HG02642 (cell line): ENCODE results near the gene TEX13B.
"Not testable (repeated sequence)": the region's sequence is repeated elsewhere in the genome, so short reads cannot be mapped to it uniquely, and the experiment has no call there.

ENCODE experiments used
- ATAC-seq: cut with Tn5 transposase; IDR thresholded peaks from one replicate; pipeline ENCODE4 v1.9.1; 2021; ENCODE audit warnings: mild to moderate bottlenecking; ENCODE audit not compliant: unreplicated experiment, poor library complexity

TEX13B gene

GRCh38 chrX:107955337-107955736 lies 26.8 kb downstream of the TEX13B start:
- not testable (repeated sequence) for ATAC-seq

- ATAC-seq: no peak
Observed at GRCh38 chrX:107940095-107940494, 42.1 kb downstream of the TEX13B start.

- ATAC-seq: no peak
Observed at GRCh38 chrX:107936434-107936730, 45.8 kb downstream of the TEX13B start.

GRCh38 chrX:107935664-107936433 lies 46.3 kb downstream of the TEX13B start:
- ATAC-seq: no peak

GRCh38 chrX:107935200-107935599 lies 47.0 kb downstream of the TEX13B start:
- ATAC-seq: no peak

- no peak for ATAC-seq
Observed at GRCh38 chrX:107934262-107934661, 47.9 kb downstream of the TEX13B start.
